Gastrocnemius medialis (tissue), 4 donors: ENCODE results near the gene UPK3A.

Experiments used
- POLR2A ChIP-seq, 2 donors: fragments of 450-650 bp; IDR thresholded peaks; one replicate each; pipeline ENCODE4 v1.6.1; 2017; ENCODE audit warnings: antibody characterized with exemption in 2 of 2, mild to moderate bottlenecking in 2 of 2, moderate library complexity in 2 of 2
- TF ChIP-seq, protein P1 (sequence below), 5 experiments: fragments of 450-650 bp in 3 of 5; fragments of 200-600 bp in 2 of 5; sonication (generic) in 2 of 5; IDR thresholded peaks in 4 of 5; conservative IDR thresholded peaks in 1 of 5; 1 replicate in 4 of 5; 2 replicates in 1 of 5; pipeline ENCODE4 v1.5.1; 2016 to 2019; ENCODE audit warnings: antibody characterized with exemption in 5 of 5, mild to moderate bottlenecking in 3 of 5, moderate library complexity in 3 of 5

DNA sequence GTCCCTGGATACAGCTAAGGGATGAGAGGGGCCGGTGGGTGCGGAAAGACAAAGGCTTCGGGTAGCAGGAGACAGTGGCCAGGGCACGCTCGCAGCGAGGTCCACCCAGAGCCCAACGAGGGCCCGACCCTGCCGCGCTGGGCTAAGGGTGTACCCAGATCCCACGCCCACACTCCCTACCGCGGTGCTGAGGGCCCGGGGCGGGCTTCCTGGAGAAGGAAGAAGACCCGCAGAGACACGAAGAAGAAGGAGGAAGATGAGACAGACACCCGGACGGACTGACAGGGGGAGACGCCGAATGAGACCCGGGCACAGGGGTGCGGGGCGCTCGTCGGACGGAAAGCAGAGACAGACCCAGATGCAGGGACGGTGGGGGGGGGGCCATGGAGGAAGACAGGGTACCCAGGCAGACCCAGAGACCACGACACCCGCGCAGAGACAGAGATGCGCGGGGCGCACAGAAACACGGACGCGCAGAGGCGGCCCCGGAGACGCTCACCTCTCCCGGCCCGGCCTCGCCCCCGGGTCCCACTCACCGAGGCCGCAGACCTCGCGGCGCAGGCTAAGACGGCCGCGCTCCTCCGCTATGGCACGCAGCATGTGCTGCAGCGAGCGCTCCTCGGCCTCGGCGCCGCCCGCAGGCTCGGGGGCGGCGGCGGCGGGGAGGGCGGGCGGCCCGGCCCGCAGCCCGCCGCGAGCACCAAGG, 44.5 kb upstream of the UPK3A start:
- no peak for TF ChIP-seq POLR2A (IDR thresholded peaks at IDR 0.05)
- TF ChIP-seq, protein P1, sequence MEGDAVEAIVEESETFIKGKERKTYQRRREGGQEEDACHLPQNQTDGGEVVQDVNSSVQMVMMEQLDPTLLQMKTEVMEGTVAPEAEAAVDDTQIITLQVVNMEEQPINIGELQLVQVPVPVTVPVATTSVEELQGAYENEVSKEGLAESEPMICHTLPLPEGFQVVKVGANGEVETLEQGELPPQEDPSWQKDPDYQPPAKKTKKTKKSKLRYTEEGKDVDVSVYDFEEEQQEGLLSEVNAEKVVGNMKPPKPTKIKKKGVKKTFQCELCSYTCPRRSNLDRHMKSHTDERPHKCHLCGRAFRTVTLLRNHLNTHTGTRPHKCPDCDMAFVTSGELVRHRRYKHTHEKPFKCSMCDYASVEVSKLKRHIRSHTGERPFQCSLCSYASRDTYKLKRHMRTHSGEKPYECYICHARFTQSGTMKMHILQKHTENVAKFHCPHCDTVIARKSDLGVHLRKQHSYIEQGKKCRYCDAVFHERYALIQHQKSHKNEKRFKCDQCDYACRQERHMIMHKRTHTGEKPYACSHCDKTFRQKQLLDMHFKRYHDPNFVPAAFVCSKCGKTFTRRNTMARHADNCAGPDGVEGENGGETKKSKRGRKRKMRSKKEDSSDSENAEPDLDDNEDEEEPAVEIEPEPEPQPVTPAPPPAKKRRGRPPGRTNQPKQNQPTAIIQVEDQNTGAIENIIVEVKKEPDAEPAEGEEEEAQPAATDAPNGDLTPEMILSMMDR (IDR thresholded peaks at IDR 0.05 in 4 of 5, conservative IDR thresholded peaks at IDR 0.05 in 1 of 5): no peak
